Measurements from ENCODE around the gene PTPRCAP. TPM values are rescaled to one million over a fixed set of nuclear protein-coding genes. Genes with fewer than 3 reads are reported as not detected.
A peak's percentile ranks its signal among the peaks of the same experiment; 100 is the strongest.

The PTPRCAP gene
- total and polyA plus RNA-seq, 9 of the 15 experiments (the other 6 are each of a cell fraction or from before 2014, with no cell fraction given), result 0.22 to 2.0 (median 1.1) TPM; not detected in 4

DNA sequence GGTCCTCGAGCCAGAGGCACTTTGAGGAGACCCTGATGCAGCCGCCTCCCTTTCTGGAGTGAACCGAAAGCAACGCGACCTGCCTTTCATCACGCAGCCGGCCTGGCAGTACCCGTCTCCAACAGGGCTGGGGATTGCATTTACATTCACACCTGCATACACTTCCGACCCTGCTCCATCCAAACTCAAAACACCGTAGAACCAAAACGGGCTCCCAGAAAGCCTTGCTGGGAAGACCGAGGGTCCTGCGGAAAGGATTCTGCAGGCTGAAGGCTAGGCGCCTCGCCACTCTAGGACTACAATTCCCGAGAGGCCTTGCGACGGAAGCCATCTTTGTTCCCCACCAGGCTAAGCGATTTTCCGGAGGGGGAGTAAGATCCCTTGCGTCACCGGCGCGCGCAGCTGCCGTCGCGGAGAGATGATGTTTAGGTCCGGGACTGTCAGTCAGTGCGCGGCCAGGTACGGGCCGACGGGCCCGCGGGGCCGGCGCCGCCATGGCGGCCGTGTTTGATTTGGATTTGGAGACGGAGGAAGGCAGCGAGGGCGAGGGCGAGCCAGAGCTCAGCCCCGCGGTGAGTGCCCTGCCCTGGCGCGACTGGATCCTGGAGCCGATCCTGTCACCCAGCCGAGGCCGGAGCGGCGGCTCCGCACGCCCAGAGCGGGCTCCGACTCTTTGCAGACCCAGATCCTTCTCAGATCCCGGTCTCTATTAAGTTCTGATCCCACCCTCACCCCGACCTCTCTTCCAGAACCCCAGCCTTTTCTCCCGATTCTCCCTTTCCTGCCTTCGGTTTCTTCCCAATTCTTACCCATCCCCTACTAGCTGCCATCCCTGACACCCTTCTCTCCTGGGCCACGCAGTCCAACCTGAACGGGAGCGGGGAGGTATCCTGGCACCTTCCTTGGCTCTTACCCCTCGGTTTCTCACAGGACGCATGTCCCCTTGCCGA, 9.2 kb downstream of the PTPRCAP start, which contains the start of gene RPS6KB2 (continued):
- no peak; the same call in 1 of the 2 replicates for TF ChIP-seq KLF13 (tag; IDR thresholded peaks at IDR 0.05; ENCODE audit: borderline replicate concordance, low read depth)
- TF ChIP-seq, protein P1, sequence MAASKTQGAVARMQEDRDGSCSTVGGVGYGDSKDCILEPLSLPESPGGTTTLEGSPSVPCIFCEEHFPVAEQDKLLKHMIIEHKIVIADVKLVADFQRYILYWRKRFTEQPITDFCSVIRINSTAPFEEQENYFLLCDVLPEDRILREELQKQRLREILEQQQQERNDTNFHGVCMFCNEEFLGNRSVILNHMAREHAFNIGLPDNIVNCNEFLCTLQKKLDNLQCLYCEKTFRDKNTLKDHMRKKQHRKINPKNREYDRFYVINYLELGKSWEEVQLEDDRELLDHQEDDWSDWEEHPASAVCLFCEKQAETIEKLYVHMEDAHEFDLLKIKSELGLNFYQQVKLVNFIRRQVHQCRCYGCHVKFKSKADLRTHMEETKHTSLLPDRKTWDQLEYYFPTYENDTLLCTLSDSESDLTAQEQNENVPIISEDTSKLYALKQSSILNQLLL (CRISPR knock-in tag; IDR thresholded peaks at IDR 0.05; ENCODE audit: borderline replicate concordance), result no peak
- TF ChIP-seq, protein P2, sequence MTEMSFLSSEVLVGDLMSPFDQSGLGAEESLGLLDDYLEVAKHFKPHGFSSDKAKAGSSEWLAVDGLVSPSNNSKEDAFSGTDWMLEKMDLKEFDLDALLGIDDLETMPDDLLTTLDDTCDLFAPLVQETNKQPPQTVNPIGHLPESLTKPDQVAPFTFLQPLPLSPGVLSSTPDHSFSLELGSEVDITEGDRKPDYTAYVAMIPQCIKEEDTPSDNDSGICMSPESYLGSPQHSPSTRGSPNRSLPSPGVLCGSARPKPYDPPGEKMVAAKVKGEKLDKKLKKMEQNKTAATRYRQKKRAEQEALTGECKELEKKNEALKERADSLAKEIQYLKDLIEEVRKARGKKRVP (CRISPR knock-in tag; IDR thresholded peaks at IDR 0.05), result 0 out of 2 replicates have a peak, but pooled peaks have one; percentile 34
- TF ChIP-seq, protein P3, sequence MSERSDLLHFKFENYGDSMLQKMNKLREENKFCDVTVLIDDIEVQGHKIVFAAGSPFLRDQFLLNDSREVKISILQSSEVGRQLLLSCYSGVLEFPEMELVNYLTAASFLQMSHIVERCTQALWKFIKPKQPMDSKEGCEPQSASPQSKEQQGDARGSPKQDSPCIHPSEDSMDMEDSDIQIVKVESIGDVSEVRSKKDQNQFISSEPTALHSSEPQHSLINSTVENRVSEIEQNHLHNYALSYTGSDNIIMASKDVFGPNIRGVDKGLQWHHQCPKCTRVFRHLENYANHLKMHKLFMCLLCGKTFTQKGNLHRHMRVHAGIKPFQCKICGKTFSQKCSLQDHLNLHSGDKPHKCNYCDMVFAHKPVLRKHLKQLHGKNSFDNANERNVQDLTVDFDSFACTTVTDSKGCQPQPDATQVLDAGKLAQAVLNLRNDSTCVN (CRISPR knock-in tag; IDR thresholded peaks at IDR 0.05), result no peak
- TF ChIP-seq, protein P4, sequence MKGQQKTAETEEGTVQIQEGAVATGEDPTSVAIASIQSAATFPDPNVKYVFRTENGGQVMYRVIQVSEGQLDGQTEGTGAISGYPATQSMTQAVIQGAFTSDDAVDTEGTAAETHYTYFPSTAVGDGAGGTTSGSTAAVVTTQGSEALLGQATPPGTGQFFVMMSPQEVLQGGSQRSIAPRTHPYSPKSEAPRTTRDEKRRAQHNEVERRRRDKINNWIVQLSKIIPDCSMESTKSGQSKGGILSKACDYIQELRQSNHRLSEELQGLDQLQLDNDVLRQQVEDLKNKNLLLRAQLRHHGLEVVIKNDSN (CRISPR knock-in tag; IDR thresholded peaks at IDR 0.05), result no peak; the same call in 1 of the 2 replicates
- TF ChIP-seq SAP30 (IDR thresholded peaks at IDR 0.05; ENCODE audit: borderline replicate concordance, insufficient read depth, low read depth, low read length, poor library complexity, severe bottlenecking), result peak; percentile 87
- no peak for TF ChIP-seq TCF7L2 (IDR thresholded peaks at IDR 0.05; ENCODE audit: low read depth, low read length)
- no peak for TF ChIP-seq TCFL5 (CRISPR knock-in tag; conservative IDR thresholded peaks at IDR 0.05)
- no peak for TF ChIP-seq NCOA1 (IDR thresholded peaks at IDR 0.05; ENCODE audit: low read depth)
- TF ChIP-seq ZNF76 (CRISPR knock-in tag; IDR thresholded peaks at IDR 0.05; ENCODE audit: borderline replicate concordance), result peak; percentile 59; the same call in 1 of the 2 replicates
- peak in 1 of 2 experiments; percentile 88; a peak in 1 of 4 replicates for TF ChIP-seq CSDE1 (IDR thresholded peaks at IDR 0.05)
- TF ChIP-seq, protein P5, sequence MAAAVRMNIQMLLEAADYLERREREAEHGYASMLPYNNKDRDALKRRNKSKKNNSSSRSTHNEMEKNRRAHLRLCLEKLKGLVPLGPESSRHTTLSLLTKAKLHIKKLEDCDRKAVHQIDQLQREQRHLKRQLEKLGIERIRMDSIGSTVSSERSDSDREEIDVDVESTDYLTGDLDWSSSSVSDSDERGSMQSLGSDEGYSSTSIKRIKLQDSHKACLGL (CRISPR knock-in tag; IDR thresholded peaks at IDR 0.05; ENCODE audit: borderline replicate concordance, poor library complexity, severe bottlenecking), result no peak
- TF ChIP-seq HDGF (IDR thresholded peaks at IDR 0.05), result no peak
- TF ChIP-seq, protein P6, sequence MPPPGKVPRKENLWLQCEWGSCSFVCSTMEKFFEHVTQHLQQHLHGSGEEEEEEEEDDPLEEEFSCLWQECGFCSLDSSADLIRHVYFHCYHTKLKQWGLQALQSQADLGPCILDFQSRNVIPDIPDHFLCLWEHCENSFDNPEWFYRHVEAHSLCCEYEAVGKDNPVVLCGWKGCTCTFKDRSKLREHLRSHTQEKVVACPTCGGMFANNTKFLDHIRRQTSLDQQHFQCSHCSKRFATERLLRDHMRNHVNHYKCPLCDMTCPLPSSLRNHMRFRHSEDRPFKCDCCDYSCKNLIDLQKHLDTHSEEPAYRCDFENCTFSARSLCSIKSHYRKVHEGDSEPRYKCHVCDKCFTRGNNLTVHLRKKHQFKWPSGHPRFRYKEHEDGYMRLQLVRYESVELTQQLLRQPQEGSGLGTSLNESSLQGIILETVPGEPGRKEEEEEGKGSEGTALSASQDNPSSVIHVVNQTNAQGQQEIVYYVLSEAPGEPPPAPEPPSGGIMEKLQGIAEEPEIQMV (tag; conservative IDR thresholded peaks at IDR 0.05; ENCODE audit: low read depth), result no peak
- TF ChIP-seq MXI1 (IDR thresholded peaks at IDR 0.05; ENCODE audit: low read depth, low read length), result peak; percentile 56; the same call in 1 of the 2 replicates
- no peak for TF ChIP-seq NR4A1 (CRISPR knock-in tag; IDR thresholded peaks at IDR 0.05)
- TF ChIP-seq NR4A1 (tag; IDR thresholded peaks at IDR 0.05), result no peak; the same call in 1 of the 2 replicates
- TF ChIP-seq POLR3A (IDR thresholded peaks at IDR 0.05; ENCODE audit: borderline replicate concordance, extremely low read depth, insufficient read depth, insufficient read length), result no peak
- no peak for TF ChIP-seq DPF2 (IDR thresholded peaks at IDR 0.05)
- TF ChIP-seq BRD9 (IDR thresholded peaks at IDR 0.05; ENCODE audit: low read depth, partially characterized antibody), result no peak
